OCI-LY7 (cell line): ENCODE measurements around the gene GAS2L2. TPM values are rescaled to one million over a fixed set of nuclear protein-coding genes. Genes with fewer than 3 reads are reported as not detected.

Experiments
- BruUV-seq: library from RNA; stranded (reverse); fragments of 400-500 nt; replicated peaks from 2 replicates; lab custom pipeline; 2021; lab: Mats Ljungman, UMichigan
- CTCF ChIA-PET: fragments of 300-600 bp; sonication (Branson Sonifier 250); formaldehyde crosslinking; loops from one replicate; lab custom pipeline; 2022; ENCODE audit warnings: antibody characterized with exemption; ENCODE audit not compliant: unreplicated experiment; lab: Charles Lee
- POLR2A ChIA-PET: fragments of 300-600 bp; sonication (Branson Sonifier 250); formaldehyde crosslinking; loops from one replicate; lab custom pipeline; 2022; ENCODE audit warnings: antibody characterized with exemption; lab: Charles Lee
- DNase-seq: peaks from one replicate; pipeline ENCODE4 v3.0.0-alpha.2; 2015; ENCODE audit warnings: low spot score
- H2AFZ ChIP-seq: fragments of 200-600 bp; sonication (generic), shearing (Covaris generic); 2 replicates; pipeline ENCODE4 v1.6.1; 2014; ENCODE audit warnings: mild to moderate bottlenecking, antibody characterized with exemption, low read length, moderate library complexity
- H3K27ac ChIP-seq: fragments of 200-600 bp; sonication (generic); 2 replicates; pipeline ENCODE4 v1.5.1; 2014; ENCODE audit warnings: mixed run types, low read depth, mild to moderate bottlenecking, moderate library complexity, low read length, inconsistent platforms; ENCODE audit not compliant: poor library complexity, severe bottlenecking
- H3K36me3 ChIP-seq: fragments of 200-600 bp; sonication (generic); 2 replicates; pipeline ENCODE4 v1.6.1; 2014; ENCODE audit warnings: mild to moderate bottlenecking, antibody characterized with exemption, low read length, moderate library complexity, mixed read lengths; ENCODE audit not compliant: insufficient read depth
- H3K4me1 ChIP-seq: fragments of 200-600 bp; sonication (generic); 2 replicates; pipeline ENCODE4 v1.5.1; 2014; ENCODE audit warnings: mild to moderate bottlenecking, low read length; ENCODE audit not compliant: insufficient read depth, poor library complexity, severe bottlenecking
- H3K4me2 ChIP-seq: fragments of 200-600 bp; sonication (generic); 2 replicates; pipeline ENCODE4 v1.6.1; 2014; ENCODE audit warnings: mild to moderate bottlenecking, low read length
- H3K4me3 ChIP-seq: fragments of 200-600 bp; sonication (generic); 2 replicates; pipeline ENCODE4 v1.5.1; 2014; ENCODE audit warnings: mild to moderate bottlenecking, low read depth, low read length; ENCODE audit not compliant: poor library complexity, severe bottlenecking
- H3K79me2 ChIP-seq: fragments of 200-600 bp; sonication (generic); 2 replicates; pipeline ENCODE4 v1.6.1; 2016; ENCODE audit warnings: low read depth, mild to moderate bottlenecking, low read length, moderate library complexity, mixed read lengths; ENCODE audit not compliant: insufficient read depth
- H3K9me2 ChIP-seq: fragments of 200-600 bp; sonication (generic); 2 replicates; pipeline ENCODE4 v1.6.1; 2016; ENCODE audit warnings: mild to moderate bottlenecking, low read length, mixed read lengths; ENCODE audit not compliant: insufficient read depth
- H3K9me3 ChIP-seq: fragments of 200-600 bp; sonication (generic); 2 replicates; pipeline ENCODE4 v1.6.1; 2014; ENCODE audit warnings: mild to moderate bottlenecking, mixed run types, low read length, mixed read lengths
- H4K20me1 ChIP-seq: fragments of 200-600 bp; sonication (generic); 2 replicates; pipeline ENCODE4 v1.6.1; 2014; ENCODE audit warnings: mild to moderate bottlenecking, antibody characterized with exemption, low read length, moderate library complexity, mixed read lengths; ENCODE audit not compliant: insufficient read depth
- CTCF ChIP-seq: fragments of 200-600 bp; sonication (generic); conservative IDR thresholded peaks from 2 replicates; pipeline ENCODE4 v1.5.1; 2014; ENCODE audit warnings: mild to moderate bottlenecking, antibody characterized with exemption, low read length, moderate library complexity, mixed read lengths
- EZH2phosphoT487 ChIP-seq: fragments of 200-600 bp; sonication (generic); IDR thresholded peaks from 2 replicates; pipeline ENCODE4 v1.6.1; 2018; ENCODE audit warnings: low read depth, borderline replicate concordance, mild to moderate bottlenecking, mixed run types, antibody characterized with exemption, low read length, moderate library complexity, mixed read lengths
- intact Hi-C: fragments of 100-400 bp; cut with micrococcal nuclease; formaldehyde crosslinking; loops from one replicate; pipeline ENCODE4 v1.10.0; 2022; ENCODE audit not compliant: unreplicated experiment
- total RNA-seq, 2 experiments: library from RNA; depleted of rRNA in 1 of 2; stranded (reverse); fragments of >200 nt in 1 of 2; shearing (Covaris generic) in 1 of 2; gene quantifications; 2 replicates each; pipeline ENCODE4 v1.2.3, GENCODE V29; 2014 to 2022

Gene GAS2L2
- total RNA-seq, 2 experiments from 2014 or later: 0.21 TPM; not detected in 1

GRCh38 chr17:35694906-35695305, 58.1 kb downstream of the GAS2L2 start:
- no TSS peak for BruUV-seq
- intact Hi-C loops: no loop called here
- H3K27ac ChIP-seq: no peak overlapping the region
- H3K36me3 ChIP-seq: peaks cover 32% of the 10 kb centered on the region
- no peak overlapping the region for H2AFZ ChIP-seq
- DNase-seq: no peak
- H3K9me3 ChIP-seq: no peaks in the 10 kb centered on the region
- ChIA-PET CTCF (no interaction called here), POLR2A (no interaction called here)
- no peak overlapping the region for H3K4me2 ChIP-seq
- no peaks in the 10 kb centered on the region for H3K4me1 ChIP-seq
- no peak overlapping the region for H3K4me3 ChIP-seq
- H4K20me1 ChIP-seq: no peaks in the 10 kb centered on the region
- TF ChIP-seq EZH2phosphoT487: no peak
- TF ChIP-seq CTCF: no peak
- H3K79me2 ChIP-seq: no peaks in the 10 kb centered on the region
- no peaks in the 10 kb centered on the region for H3K9me2 ChIP-seq

Other genes starting within 250 kb of the GAS2L2 start
- not detected in 2 replicates for gene SLFN12L, start 215.6 kb downstream of the GAS2L2 start, total RNA-seq (2014; rRNA removed; shearing (Covaris generic))
- gene SLFN12L, start 215.6 kb downstream of the GAS2L2 start, total RNA-seq (2022): not detected in 2 replicates
- not detected in 2 replicates for gene SLFN14, start 192.4 kb downstream of the GAS2L2 start, total RNA-seq (2014; rRNA removed; shearing (Covaris generic))
- gene SLFN14, start 192.4 kb downstream of the GAS2L2 start, total RNA-seq (2022): not detected in 2 replicates
- gene PEX12, start 174.7 kb downstream of the GAS2L2 start, total RNA-seq (2014; rRNA removed; shearing (Covaris generic)): 4.3 and 6.8 TPM in 2 replicates
- 7.6 and 9.5 TPM in 2 replicates for gene PEX12, start 174.7 kb downstream of the GAS2L2 start, total RNA-seq (2022)
- 28.9 and 51.5 TPM in 2 replicates for gene AP2B1, start 165.9 kb downstream of the GAS2L2 start, total RNA-seq (2014; rRNA removed; shearing (Covaris generic))
- 76.0 and 82.9 TPM in 2 replicates for gene AP2B1, start 165.9 kb downstream of the GAS2L2 start, total RNA-seq (2022)
- gene RASL10B, start 21.6 kb downstream of the GAS2L2 start, total RNA-seq (2014; rRNA removed; shearing (Covaris generic)): not detected in 2 replicates
- not detected in 2 replicates for gene RASL10B, start 21.6 kb downstream of the GAS2L2 start, total RNA-seq (2022)
- gene C17orf50, start 7.6 kb upstream of the GAS2L2 start, total RNA-seq (2014; rRNA removed; shearing (Covaris generic)): not detected in 2 replicates
- not detected in 2 replicates for gene C17orf50, start 7.6 kb upstream of the GAS2L2 start, total RNA-seq (2022)
- gene MMP28, start 42.4 kb upstream of the GAS2L2 start, total RNA-seq (2014; rRNA removed; shearing (Covaris generic)): not detected in 2 replicates
- not detected in 2 replicates for gene MMP28, start 42.4 kb upstream of the GAS2L2 start, total RNA-seq (2022)
- gene TAF15, start 56.2 kb upstream of the GAS2L2 start, total RNA-seq (2014; rRNA removed; shearing (Covaris generic)): 61.9 and 65.9 TPM in 2 replicates
- 256 and 279 TPM in 2 replicates for gene TAF15, start 56.2 kb upstream of the GAS2L2 start, total RNA-seq (2022)
- not detected in 2 replicates for gene HEATR9, start 115.7 kb upstream of the GAS2L2 start, total RNA-seq (2014; rRNA removed; shearing (Covaris generic))
- not detected in 2 replicates for gene HEATR9, start 115.7 kb upstream of the GAS2L2 start, total RNA-seq (2022)
- gene CCL5, start 127.1 kb upstream of the GAS2L2 start, total RNA-seq (2014; rRNA removed; shearing (Covaris generic)): not detected in 2 replicates
- 0.41 and 0.88 TPM in 2 replicates for gene CCL5, start 127.1 kb upstream of the GAS2L2 start, total RNA-seq (2022)
- gene RDM1, start 177.5 kb upstream of the GAS2L2 start, total RNA-seq (2014; rRNA removed; shearing (Covaris generic)): 3.3 and 4.1 TPM in 2 replicates
- gene RDM1, start 177.5 kb upstream of the GAS2L2 start, total RNA-seq (2022): 11.0 and 16.4 TPM in 2 replicates
- not detected in 2 replicates for gene LYZL6, start 190.5 kb upstream of the GAS2L2 start, total RNA-seq (2014; rRNA removed; shearing (Covaris generic))
- gene LYZL6, start 190.5 kb upstream of the GAS2L2 start, total RNA-seq (2022): not detected in 2 replicates
- not detected in 2 replicates for gene CCL16, start 228.3 kb upstream of the GAS2L2 start, total RNA-seq (2014; rRNA removed; shearing (Covaris generic))
- gene CCL16, start 228.3 kb upstream of the GAS2L2 start, total RNA-seq (2022): not detected in 2 replicates
- not detected in 2 replicates for gene CCL14, start 233.5 kb upstream of the GAS2L2 start, total RNA-seq (2014; rRNA removed; shearing (Covaris generic))
- not detected in 2 replicates for gene CCL14, start 233.5 kb upstream of the GAS2L2 start, total RNA-seq (2022)
- not detected in 2 replicates for gene CCL15, start 248.3 kb upstream of the GAS2L2 start, total RNA-seq (2014; rRNA removed; shearing (Covaris generic))
- not detected in 2 replicates for gene CCL15, start 248.3 kb upstream of the GAS2L2 start, total RNA-seq (2022)